ENCODE measurements around the gene CCNF.

The CCNF gene

GRCh38 chr16:2498531-2499253 is 69.4 kb downstream of the CCNF start:
- Histone ChIP-seq H3K4me3 (replicated peaks; ENCODE audit: insufficient read depth, low read length) (no peak overlapping the region), H3K27ac (replicated peaks) (no peak overlapping the region), H3K27me3 (ENCODE audit: insufficient read depth, poor library complexity, severe bottlenecking) (no peaks in the 10 kb centered on the region)
- no peak for DNase-seq (ENCODE audit: low read depth in 1 of 2, low spot score in 1 of 2)
- TF ChIP-seq SPI1 (IDR thresholded peaks at IDR 0.05; ENCODE audit: borderline replicate concordance, low read depth) (no peak), GABPA (IDR thresholded peaks at IDR 0.05; ENCODE audit: low read depth) (no peak), REST (IDR thresholded peaks at IDR 0.05; ENCODE audit: insufficient replicate concordance, low read depth) (no peak), CTCF (IDR thresholded peaks at IDR 0.05; ENCODE audit: insufficient read depth, low read length) (no peak), POLR2AphosphoS5 (IDR thresholded peaks at IDR 0.05; ENCODE audit: low read depth) (no peak)

GRCh38 chr16:2499454-2499853 is 70.2 kb downstream of the CCNF start:
- H3K27ac ChIP-seq (replicated peaks) = no peak overlapping the region
- TF ChIP-seq REST (IDR thresholded peaks at IDR 0.05; ENCODE audit: insufficient replicate concordance, low read depth) (no peak), GABPA (IDR thresholded peaks at IDR 0.05; ENCODE audit: low read depth) (no peak), SPI1 (IDR thresholded peaks at IDR 0.05; ENCODE audit: borderline replicate concordance, low read depth) (no peak), POLR2AphosphoS5 (IDR thresholded peaks at IDR 0.05; ENCODE audit: low read depth) (no peak), CTCF (IDR thresholded peaks at IDR 0.05; ENCODE audit: insufficient read depth, low read length) (no peak)
- no peak overlapping the region for H3K4me3 ChIP-seq (replicated peaks; ENCODE audit: insufficient read depth, low read length)
- no peaks in the 10 kb centered on the region for H3K27me3 ChIP-seq (ENCODE audit: insufficient read depth, poor library complexity, severe bottlenecking)
- no peak for DNase-seq (ENCODE audit: low read depth in 1 of 2, low spot score in 1 of 2)

- Histone ChIP-seq H3K4me3 (replicated peaks; ENCODE audit: insufficient read depth, low read length) (no peak overlapping the region), H3K27me3 (ENCODE audit: insufficient read depth, poor library complexity, severe bottlenecking) (no peaks in the 10 kb centered on the region), H3K27ac (replicated peaks) (no peak overlapping the region)
- TF ChIP-seq REST (IDR thresholded peaks at IDR 0.05; ENCODE audit: insufficient replicate concordance, low read depth) (no peak), CTCF (IDR thresholded peaks at IDR 0.05; ENCODE audit: insufficient read depth, low read length) (no peak), POLR2AphosphoS5 (IDR thresholded peaks at IDR 0.05; ENCODE audit: low read depth) (no peak), SPI1 (IDR thresholded peaks at IDR 0.05; ENCODE audit: borderline replicate concordance, low read depth) (no peak), GABPA (IDR thresholded peaks at IDR 0.05; ENCODE audit: low read depth) (no peak)
- DNase-seq (ENCODE audit: low read depth in 1 of 2, low spot score in 1 of 2) = no peak
Observed at GRCh38 chr16:2499890-2500429, 70.7 kb downstream of the CCNF start.
